Heart right ventricle (tissue), 16 donors: Measurements from ENCODE around the gene ZNF827. TPM values are rescaled to one million over a fixed set of nuclear protein-coding genes. Genes with fewer than 3 reads are reported as not detected.

Experiments used
- ATAC-seq, 8 donors: fragments of 200-7000 bp; cut with Tn5 transposase; one replicate each; pipeline ENCODE4 v1.9.1; 2020; ENCODE audit warnings: mild to moderate bottlenecking in 8 of 8, moderate library complexity in 8 of 8, moderate number of reproducible peaks in 1 of 8
- DNase-seq, 2 donors: peaks; one replicate each; pipeline ENCODE4 v3.0.0-alpha.2; 2020
- H3K27ac ChIP-seq, 10 donors: fragments of 200-600 bp; sonication (generic) in 2 of 10; one replicate each; pipeline versions ENCODE4 v1.5.0 to v1.8.0; 2020 to 2022; ENCODE audit warnings: mild to moderate bottlenecking in 3 of 10
- H3K27me3 ChIP-seq, 7 donors: fragments of 200-600 bp; one replicate each; pipeline ENCODE4 v1.8.0; 2021 to 2022; ENCODE audit warnings: mild to moderate bottlenecking in 2 of 7
- H3K36me3 ChIP-seq, 9 donors: fragments of 200-600 bp; sonication (generic) in 1 of 9; one replicate each; pipeline versions ENCODE4 v1.5.0 to v1.8.0; 2020 to 2022; ENCODE audit warnings: mild to moderate bottlenecking in 2 of 9
- H3K4me1 ChIP-seq, 9 donors: fragments of 200-600 bp; sonication (generic) in 1 of 9; one replicate each; pipeline versions ENCODE4 v1.5.0 to v1.8.0; 2020 to 2022; ENCODE audit warnings: mild to moderate bottlenecking in 4 of 9
- H3K4me3 ChIP-seq, 10 donors: fragments of 200-600 bp; sonication (generic) in 2 of 10; one replicate each; pipeline versions ENCODE4 v1.5.0 to v1.8.0; 2020 to 2022; ENCODE audit warnings: mild to moderate bottlenecking in 7 of 10, moderate library complexity in 2 of 10
- H3K9me3 ChIP-seq, 11 donors: fragments of 200-600 bp in 10 of 11; sonication (generic) in 2 of 11; one replicate each; pipeline versions ENCODE4 v1.5.0 to v1.8.0; 2013 to 2022; ENCODE audit warnings: mild to moderate bottlenecking in 2 of 11, control low read depth in 1 of 11, moderate library complexity in 1 of 11
- WGBS, 2 donors: extraction: QIAGEN DNeasy Blood & Tissue Kit; methylation state at CpG; one replicate each; pipeline ENCODE4 v1.1.7; 2013; ENCODE audit warnings: inconsistent platforms in 1 of 2; 5-methylcytosine and 5-hydroxymethylcytosine counted together
- intact Hi-C, 10 donors: fragments of 100-400 bp; cut with DNase I; formaldehyde crosslinking; loops; one replicate each; pipeline versions ENCODE4 v1.11.1 to v1.14.2; 2022
- polyA plus RNA-seq, 2 donors: library from polyadenylated mRNA; stranded (reverse); fragments of 200-250 nt; gene quantifications; one replicate each; pipeline ENCODE4 v1.2.3, GENCODE V29; 2013
- total RNA-seq, 10 donors: library from RNA; stranded (reverse); fragmentation: NEBNext Ultra II Directional in 3 of 10; extraction: Animal tissue kit (Norgen Biotek cat#: 25700) in 3 of 10; gene quantifications; one replicate each; pipeline versions ENCODE4 v1.2.1 to v1.2.4, GENCODE V29; 2021 to 2023
- TF ChIP-seq, protein P1 (sequence below), 9 donors: fragments of 200-600 bp; sonication (generic) in 2 of 9; IDR thresholded peaks; one replicate each; pipeline versions ENCODE4 v1.5.0 to v1.8.0; 2021 to 2022; ENCODE audit warnings: antibody characterized with exemption in 9 of 9, mild to moderate bottlenecking in 5 of 9, moderate library complexity in 1 of 9
- donor health status: Arrhythmogenic right ventricular cardiomyopathy.
- donor health status: ischemic (EF 13 %, LVEDD 7.1; RV severe dilation, severe dysfunction).
- donor health status: healthy with polysubstance abuse.
- donor health status: DM: no; HTN: yes; CAD: no.
- donor health status: DM: no; HTN: no; CAD: no.
- donor health status: ischemic (EF 25% LVEDD 6.9; RV normal size, moderate dysfunction).
- donor health status: ischemic (EF 25% LVEDD 5.7; RV mildly dilated, moderate dysfunction).
- donor health status: healthy.
- donor health status: DM: yes; HTN: yes; CAD: no.
- donor health status: Ischemic cardiomyopathy.
- donor health status: ischemic (EF 35%, LVEDD 5.7; RV mildly dilated, moderate dysfunction).
- donor health status: nonischemic (EF 11% LVEDD 7.7; RV severe dilation, severe dysfunction).
- donor health status: DM: yes; HTN: yes; CAD: no.
- donor health status: PGD.
- donor health status: ischemic (EF 29% LVEDD 5.4; RV normal size, mild dysfunction).
- donor health status: nonischemic (EF 23%, LVEDD 6.1; RV moderate dilation, normal function).

Gene ZNF827
- total and polyA plus RNA-seq, 12 donors, result 3.8 to 33.9 (median 19.3) TPM

DNA sequence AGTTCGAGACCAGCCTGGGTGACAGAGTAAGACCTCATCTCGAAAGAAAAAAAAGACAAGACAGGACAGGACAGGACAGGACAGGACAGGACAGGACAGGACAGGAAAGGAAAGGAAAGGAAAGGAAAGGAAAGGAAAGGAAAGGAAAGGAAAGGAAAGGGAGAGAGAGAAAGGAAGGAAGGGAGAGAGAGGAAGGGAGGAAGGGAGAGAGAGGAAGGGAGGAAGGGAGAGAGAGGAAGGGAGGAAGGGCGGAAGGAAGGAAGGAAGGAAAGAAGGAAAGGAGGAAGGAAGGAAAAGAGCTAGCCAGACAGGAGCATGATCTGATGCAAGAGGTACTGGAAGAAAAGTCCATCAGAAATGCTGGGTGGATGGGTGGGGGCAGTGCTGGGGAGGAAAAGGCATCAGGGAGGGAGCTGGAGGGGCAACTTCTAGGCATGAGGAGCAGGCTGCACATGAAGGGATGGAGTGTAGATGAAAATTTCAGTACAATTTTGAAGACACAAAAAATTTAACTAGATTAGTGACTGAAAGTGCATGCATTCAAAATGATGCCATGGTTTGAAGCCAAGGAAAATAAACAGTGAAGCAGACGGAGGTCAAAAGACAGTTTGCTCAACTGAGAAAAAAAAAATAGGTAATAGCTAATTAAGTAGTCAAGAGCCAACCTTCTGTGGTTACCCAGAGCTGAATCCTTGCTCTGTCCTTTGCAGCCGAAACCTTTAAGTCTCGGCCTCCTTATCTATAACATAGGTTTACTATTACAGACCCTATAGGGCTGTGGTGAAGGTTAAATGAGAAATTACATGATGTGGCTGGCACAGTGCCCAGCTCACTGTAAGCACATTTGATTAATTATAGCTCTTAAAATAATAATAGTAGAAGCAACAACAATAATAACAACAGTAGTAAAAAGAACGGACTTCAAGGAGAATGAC lies 59.9 kb downstream of the ZNF827 start:
- ATAC-seq, result peak in 2 of 8 donors; percentile 8 to 28
- DNase-seq, result no peak
- H3K36me3 ChIP-seq, result no peaks in the 10 kb centered on the region
- TF ChIP-seq, protein P1, sequence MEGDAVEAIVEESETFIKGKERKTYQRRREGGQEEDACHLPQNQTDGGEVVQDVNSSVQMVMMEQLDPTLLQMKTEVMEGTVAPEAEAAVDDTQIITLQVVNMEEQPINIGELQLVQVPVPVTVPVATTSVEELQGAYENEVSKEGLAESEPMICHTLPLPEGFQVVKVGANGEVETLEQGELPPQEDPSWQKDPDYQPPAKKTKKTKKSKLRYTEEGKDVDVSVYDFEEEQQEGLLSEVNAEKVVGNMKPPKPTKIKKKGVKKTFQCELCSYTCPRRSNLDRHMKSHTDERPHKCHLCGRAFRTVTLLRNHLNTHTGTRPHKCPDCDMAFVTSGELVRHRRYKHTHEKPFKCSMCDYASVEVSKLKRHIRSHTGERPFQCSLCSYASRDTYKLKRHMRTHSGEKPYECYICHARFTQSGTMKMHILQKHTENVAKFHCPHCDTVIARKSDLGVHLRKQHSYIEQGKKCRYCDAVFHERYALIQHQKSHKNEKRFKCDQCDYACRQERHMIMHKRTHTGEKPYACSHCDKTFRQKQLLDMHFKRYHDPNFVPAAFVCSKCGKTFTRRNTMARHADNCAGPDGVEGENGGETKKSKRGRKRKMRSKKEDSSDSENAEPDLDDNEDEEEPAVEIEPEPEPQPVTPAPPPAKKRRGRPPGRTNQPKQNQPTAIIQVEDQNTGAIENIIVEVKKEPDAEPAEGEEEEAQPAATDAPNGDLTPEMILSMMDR (IDR thresholded peaks at IDR 0.05), result no peak
- peaks cover 0 to 56% (median 36%) of the 10 kb centered on the region in 9 donors for H3K4me1 ChIP-seq
- WGBS, 2 donors, result 68 to 73% methylated on average over 7 of the region's 7 CpGs
- H3K27me3 ChIP-seq, result no peaks in the 10 kb centered on the region
- H3K9me3 ChIP-seq, result no peaks in the 10 kb centered on the region
- no peak overlapping the region for H3K4me3 ChIP-seq
- intact Hi-C loops, result no loop called here
- peak overlapping the region in 3 of 10 donors; percentile 12 to 49 (median 16) for H3K27ac ChIP-seq

DNA sequence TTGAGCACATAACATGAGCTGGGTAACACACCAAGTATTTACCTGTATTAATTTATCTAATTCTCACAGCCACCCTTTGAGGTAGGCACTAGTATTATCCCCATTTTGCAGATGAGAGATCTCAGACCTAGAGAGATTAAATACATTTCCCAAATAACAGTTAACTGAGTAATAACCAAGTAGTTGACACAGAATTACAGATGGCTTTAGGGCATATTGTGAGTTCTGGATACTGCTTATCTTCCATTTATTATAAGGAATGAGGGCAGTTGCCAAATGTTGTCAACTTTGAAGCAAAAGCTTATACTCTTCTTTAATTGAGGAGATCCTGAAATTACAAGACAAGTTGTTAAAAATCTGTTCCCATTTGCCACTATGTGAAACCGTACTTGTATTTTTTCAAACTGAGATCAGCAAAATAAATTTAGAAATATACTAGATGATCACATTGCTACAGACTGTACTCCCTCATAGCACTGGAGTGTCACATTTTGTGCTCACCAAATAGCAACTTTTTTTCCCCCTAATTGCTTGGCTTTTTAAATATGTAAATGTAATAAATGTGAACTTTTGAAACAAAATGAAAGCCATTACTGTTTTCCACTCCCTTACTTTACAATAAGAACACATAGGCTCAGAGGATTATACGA lies 62.0 kb downstream of the ZNF827 start:
- DNase-seq (no peak), ATAC-seq (peak in 2 of 8 donors; percentile 47 to 48)
- H3K36me3 ChIP-seq, result no peaks in the 10 kb centered on the region
- H3K4me1 ChIP-seq, result peaks cover 0 to 49% (median 33%) of the 10 kb centered on the region in 9 donors
- no peaks in the 10 kb centered on the region for H3K27me3 ChIP-seq
- TF ChIP-seq, protein P1 (IDR thresholded peaks at IDR 0.05), result no peak
- no peak overlapping the region for H3K4me3 ChIP-seq
- H3K27ac ChIP-seq, result peak overlapping the region in 2 of 10 donors; percentile 26 to 46
- intact Hi-C loops, result no loop called here
- 75 to 77% methylated on average over 2 of the region's 2 CpGs for WGBS, 2 donors
- H3K9me3 ChIP-seq, result no peaks in the 10 kb centered on the region

DNA sequence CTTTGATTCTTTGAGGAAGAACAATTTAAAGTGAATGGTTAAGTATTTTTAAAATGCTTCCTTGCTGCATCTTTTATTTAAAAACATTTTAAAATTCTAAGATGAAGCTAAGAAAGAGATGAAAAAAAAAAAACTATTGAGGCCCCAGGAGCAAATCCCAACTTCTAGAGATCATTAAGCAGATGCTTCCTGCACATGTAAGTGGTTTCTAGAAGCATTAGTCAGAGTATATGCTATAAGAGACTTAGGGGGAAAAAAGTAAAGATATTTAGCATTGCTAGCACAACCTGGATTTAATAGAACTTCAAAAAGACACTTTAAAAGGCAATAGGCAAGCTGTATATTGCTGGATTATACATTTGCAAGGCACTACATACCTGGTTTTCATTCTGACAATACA lies 64.7 kb downstream of the ZNF827 start:
- Histone ChIP-seq H3K4me3 (no peak overlapping the region), H3K9me3 (no peaks in the 10 kb centered on the region), H3K36me3 (peaks cover 0 to 5% (median 0%) of the 10 kb centered on the region in 9 donors), H3K27me3 (no peaks in the 10 kb centered on the region), H3K4me1 (peaks cover 0 to 37% (median 11%) of the 10 kb centered on the region in 9 donors), H3K27ac (no peak overlapping the region)
- DNase-seq (no peak), ATAC-seq (no peak)
- TF ChIP-seq, protein P1 (IDR thresholded peaks at IDR 0.05), result no peak
- intact Hi-C loops, result no loop called here

DNA sequence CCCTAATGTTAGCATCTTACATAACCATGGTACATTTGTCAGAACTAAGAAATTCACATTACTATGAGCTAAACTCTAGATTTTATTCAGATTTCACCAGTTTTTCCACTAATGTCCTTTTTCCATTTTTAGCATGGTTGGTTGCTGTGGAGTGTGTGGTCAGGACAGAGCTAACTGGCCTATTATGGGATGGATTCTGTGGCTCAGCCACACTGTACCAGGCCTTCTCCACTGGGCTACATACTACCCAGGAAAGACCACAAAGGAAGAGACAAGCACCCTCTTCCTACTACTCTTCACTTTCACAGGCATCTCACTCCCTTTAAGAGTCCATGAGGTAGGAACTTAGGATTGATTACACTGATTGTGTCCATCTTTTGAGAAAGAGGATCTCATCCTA lies 67.4 kb downstream of the ZNF827 start:
- no peak overlapping the region for H3K27ac ChIP-seq
- H3K4me3 ChIP-seq, result no peak overlapping the region
- intact Hi-C loops, result no loop called here
- no peaks in the 10 kb centered on the region for H3K27me3 ChIP-seq
- peaks cover 0 to 5% (median 0%) of the 10 kb centered on the region in 9 donors for H3K36me3 ChIP-seq
- no peaks in the 10 kb centered on the region for H3K9me3 ChIP-seq
- no peak for DNase-seq
- TF ChIP-seq, protein P1 (IDR thresholded peaks at IDR 0.05), result no peak
- H3K4me1 ChIP-seq, result peaks cover 0 to 33% (median 11%) of the 10 kb centered on the region in 9 donors
- ATAC-seq, result no peak
